ENCODE measurements around the gene LDLRAD4. TPM values are rescaled to one million over a fixed set of nuclear protein-coding genes. Genes with fewer than 3 reads are reported as not detected.

Gene LDLRAD4
- total and polyA plus RNA-seq, 2 experiments from 2014 or later: 0.73 to 1.9 TPM

- TF ChIP-seq ZNF462 (CRISPR knock-in tag; IDR thresholded peaks at IDR 0.05): no peak
- TF ChIP-seq STAT1 (IDR thresholded peaks at IDR 0.05; ENCODE audit: unreplicated experiment): no peak
- TF ChIP-seq NANOG (IDR thresholded peaks at IDR 0.05; ENCODE audit: borderline replicate concordance): no peak
- no peak for TF ChIP-seq ETS1 (IDR thresholded peaks at IDR 0.05)
- no peak for TF ChIP-seq REST (IDR thresholded peaks at IDR 0.05; ENCODE audit: unreplicated experiment)
- TF ChIP-seq CTCF (conservative IDR thresholded peaks at IDR 0.05; ENCODE audit: low read depth in 2 of 2): no peak
Observed at GRCh38 chr18:13269521-13270011, 51.0 kb downstream of the LDLRAD4 start (continued).

All from GM23338 (cell line).